GM12865 (cell line): ENCODE measurements around the gene TMEM247.
"Not testable (repeated sequence)": the region's sequence is repeated elsewhere in the genome, so short reads cannot be mapped to it uniquely, and the experiment has no call there.

Experiments
- DNase-seq: peaks from one replicate; pipeline ENCODE4 v3.0.0; 2010; ENCODE audit warnings: low read depth
- H3K4me3 ChIP-seq: 2 replicates; pipeline ENCODE4 v1.5.1; 2011; ENCODE audit warnings: mild to moderate bottlenecking, low read depth, low read length, control low read depth
- CTCF ChIP-seq: IDR thresholded peaks from 2 replicates; pipeline ENCODE4 v1.5.1; 2011; ENCODE audit warnings: low read length, control low read depth, low read depth, inconsistent platforms; ENCODE audit not compliant: insufficient read depth; ENCODE audit errors: missing control alignments

The TMEM247 gene

GRCh38 chr2:46518861-46519260 lies 39.5 kb downstream of the TMEM247 start:
- no peak overlapping the region for H3K4me3 ChIP-seq

GRCh38 chr2:46519265-46519664 lies 39.9 kb downstream of the TMEM247 start:
- TF ChIP-seq CTCF, result no peak
- no peak overlapping the region for H3K4me3 ChIP-seq
- DNase-seq, result no peak

More at GRCh38 chr2:46518861-46519260, 39.5 kb downstream of the TMEM247 start:
- no peak for DNase-seq
- no peak for TF ChIP-seq CTCF

- no peak overlapping the region for H3K4me3 ChIP-seq
- no peak for TF ChIP-seq CTCF
- no peak for DNase-seq
Measured at GRCh38 chr2:46520130-46520711, 40.9 kb downstream of the TMEM247 start.

- DNase-seq, result peak; percentile 29
- no peak for TF ChIP-seq CTCF
- H3K4me3 ChIP-seq, result no peak overlapping the region
Measured at GRCh38 chr2:46521215-46521683, 41.9 kb downstream of the TMEM247 start.

- not testable (repeated sequence) for DNase-seq, H3K4me3 ChIP-seq
Measured at GRCh38 chr2:46522385-46522784, 43.0 kb downstream of the TMEM247 start.

- DNase-seq, result no peak
- no peak for TF ChIP-seq CTCF
- no peak overlapping the region for H3K4me3 ChIP-seq
Measured at GRCh38 chr2:46525522-46526155, 46.3 kb downstream of the TMEM247 start.

- H3K4me3 ChIP-seq, result no peak overlapping the region
- no peak for TF ChIP-seq CTCF
- DNase-seq, result no peak
Measured at GRCh38 chr2:46528880-46529279, 49.5 kb downstream of the TMEM247 start.
